Pons (tissue), 1 donor: ENCODE results near the gene RNF167.

Experiments used
- DNase-seq: peaks from one replicate; pipeline ENCODE4 v3.0.0-alpha.2; 2016; ENCODE audit warnings: low spot score

Gene RNF167

GRCh38 chr17:4953451-4953961 is 13.4 kb downstream of the RNF167 start:
- no peak for DNase-seq

- no peak for DNase-seq
Observed at GRCh38 chr17:4955091-4955490, 15.0 kb downstream of the RNF167 start.

DNA sequence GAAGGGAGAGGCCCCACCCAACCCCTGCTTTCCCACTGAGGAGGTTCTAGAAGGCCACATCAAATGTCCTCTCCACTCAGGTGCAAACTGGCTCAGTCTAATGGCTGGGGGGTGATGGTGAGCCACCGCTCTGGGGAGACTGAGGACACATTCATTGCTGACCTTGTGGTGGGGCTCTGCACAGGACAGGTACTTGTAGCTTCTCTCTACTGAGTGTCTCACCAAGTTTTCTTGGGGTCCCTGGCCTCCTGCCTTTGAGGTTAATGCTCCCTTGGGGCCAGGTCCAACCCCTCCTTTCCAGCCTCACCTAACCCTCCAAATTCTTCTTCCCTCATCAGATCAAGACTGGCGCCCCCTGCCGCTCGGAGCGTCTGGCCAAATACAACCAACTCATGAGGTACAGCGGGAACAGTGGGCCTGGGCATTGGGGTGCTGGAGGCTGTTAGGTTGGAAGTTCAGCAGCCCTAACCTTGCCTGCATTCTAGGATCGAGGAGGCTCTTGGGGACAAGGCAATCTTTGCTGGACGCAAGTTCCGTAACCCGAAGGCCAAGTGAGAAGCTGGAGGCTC is 16.5 kb downstream of the RNF167 start:
- DNase-seq, result no peak

GRCh38 chr17:4958102-4958501 is 18.0 kb downstream of the RNF167 start:
- no peak for DNase-seq

- DNase-seq, result no peak
Observed at GRCh38 chr17:4959261-4959965, 19.3 kb downstream of the RNF167 start.

DNA sequence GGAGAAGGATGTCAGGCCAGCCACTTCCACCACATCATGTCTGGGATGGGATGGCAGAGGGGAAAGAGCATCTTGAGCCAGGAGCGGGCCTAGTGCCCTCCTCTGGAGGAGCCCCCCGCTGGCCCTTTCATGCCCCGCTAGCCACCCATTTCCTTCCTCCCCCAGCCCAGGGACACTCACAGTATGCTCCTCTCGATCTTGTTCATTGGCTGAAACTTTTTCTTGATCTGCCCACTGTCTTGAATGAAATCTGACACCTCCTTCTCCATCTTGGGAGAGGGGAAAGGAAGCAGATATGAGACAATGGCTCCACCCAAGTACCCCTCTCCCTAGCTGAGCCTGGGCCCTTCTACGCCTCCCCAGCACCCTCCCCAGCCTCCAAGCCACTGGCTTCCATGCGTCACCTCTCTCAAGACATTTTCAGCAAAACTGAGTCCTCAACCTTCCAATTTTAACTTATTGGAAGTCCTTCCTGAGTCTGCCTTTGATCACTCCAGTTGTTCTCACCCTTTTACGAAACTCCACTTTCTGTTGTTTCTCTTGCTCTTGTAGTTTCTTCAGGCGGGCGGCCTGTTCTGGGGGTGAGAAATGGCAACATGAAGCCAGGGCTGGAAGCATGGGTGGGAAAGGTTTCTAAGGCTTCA is 20.3 kb downstream of the RNF167 start:
- DNase-seq, result no peak

DNA sequence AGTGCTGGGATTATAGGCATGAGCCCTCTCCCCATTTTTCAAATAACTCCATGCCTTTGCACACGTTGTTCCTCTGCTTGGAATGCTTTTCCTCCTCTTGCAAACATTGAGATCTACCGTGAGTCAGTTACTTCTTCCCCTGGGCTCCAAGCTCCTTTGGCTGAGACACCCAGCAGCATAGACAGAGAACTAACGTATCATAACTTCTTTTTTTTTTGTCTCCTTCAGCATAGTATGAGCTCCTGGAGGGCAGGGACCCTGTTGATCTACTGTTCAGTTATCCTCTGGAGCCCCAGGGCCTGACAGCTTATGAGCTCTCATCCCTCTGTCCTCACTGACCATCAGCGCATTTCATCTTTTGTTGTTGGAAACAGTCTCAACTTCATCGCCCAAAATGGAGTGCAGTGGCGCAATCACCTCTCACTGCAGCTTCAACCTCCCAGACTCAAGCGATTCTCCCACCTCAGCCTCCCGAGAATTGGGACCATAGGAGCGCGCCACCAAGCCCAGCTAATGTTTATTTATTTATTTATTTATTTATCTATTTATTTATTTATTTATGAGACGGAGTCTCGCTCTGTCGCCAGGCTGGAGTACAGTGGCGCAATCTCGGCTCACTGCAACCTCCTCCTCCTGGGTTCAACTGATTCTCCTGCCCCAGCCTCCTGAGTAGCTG is 25.4 kb downstream of the RNF167 start:
- DNase-seq, result no peak

DNA sequence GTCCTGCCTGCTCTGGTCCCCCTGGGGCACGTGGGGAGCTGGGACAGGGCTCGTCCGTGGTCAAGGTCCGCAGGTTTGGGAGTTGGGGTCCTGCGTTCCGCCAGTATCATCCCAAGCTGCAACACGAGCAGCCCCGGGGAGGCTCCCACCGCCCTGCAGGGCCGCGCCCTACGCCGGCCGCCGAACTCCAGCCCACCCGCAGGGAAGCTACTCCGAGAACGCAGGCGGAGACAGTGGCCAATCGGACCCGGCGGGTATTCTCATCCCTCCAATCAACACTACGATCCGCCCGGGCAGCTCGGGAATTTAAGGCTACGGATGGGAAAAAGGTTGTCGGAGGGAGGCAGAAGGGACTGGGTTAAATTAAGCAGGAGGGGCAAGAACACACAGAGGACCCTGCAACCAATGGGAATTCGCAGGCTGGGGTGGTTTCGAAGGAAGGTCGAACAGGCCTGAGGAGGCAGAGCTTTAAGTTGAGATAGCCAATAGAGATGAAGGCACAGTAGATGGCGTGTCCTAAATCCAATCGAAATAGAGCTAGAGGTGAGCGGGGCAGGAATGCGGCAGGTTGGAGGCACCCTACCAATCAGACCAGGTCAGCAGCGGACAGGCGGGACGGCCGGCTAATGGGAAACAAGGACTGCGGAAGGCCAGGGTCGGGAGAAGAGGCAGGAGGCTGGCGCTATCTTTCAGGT is 26.9 kb downstream of the RNF167 start:
- DNase-seq, result peak; percentile 100

GRCh38 chr17:4967539-4968485 is 27.7 kb downstream of the RNF167 start, which contains the start of gene SPAG7:
Gene SPAG7, minus strand, starts transcription at chr17:4967817. Its CDS starts 13 bp downstream, at chr17:4967804.
- peak; percentile 97 for DNase-seq

- DNase-seq, result no peak
Observed at GRCh38 chr17:4968486-4969046, 28.5 kb downstream of the RNF167 start.

DNA sequence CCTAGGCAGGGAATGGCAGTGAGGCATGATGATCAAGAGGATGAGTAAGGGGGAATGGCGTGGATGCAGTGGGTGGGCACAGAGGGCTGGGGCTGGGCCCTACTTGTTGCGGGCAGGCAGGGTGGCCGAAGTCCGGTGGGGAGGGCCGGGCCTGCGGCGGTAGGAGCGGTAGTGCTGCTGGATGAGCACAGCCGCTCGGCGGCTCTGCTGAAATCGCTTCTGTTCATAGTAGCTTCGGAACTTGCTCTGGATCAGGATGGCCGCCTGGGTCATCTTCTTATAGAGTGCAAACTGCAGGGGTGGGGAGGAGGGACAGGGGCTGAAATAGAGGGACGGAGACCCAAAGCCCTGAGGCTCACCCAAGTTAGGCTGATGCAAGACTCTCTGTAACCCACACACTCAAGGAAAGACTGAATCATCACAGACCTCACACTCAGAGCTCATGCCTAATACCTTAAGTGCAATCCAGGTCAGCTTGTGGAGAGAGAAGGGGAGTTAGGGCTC is 29.0 kb downstream of the RNF167 start:
- DNase-seq, result no peak

- no peak for DNase-seq
Observed at GRCh38 chr17:4969551-4970173, 29.6 kb downstream of the RNF167 start.

- no peak for DNase-seq
Observed at GRCh38 chr17:4970273-4970672, 30.2 kb downstream of the RNF167 start.

DNA sequence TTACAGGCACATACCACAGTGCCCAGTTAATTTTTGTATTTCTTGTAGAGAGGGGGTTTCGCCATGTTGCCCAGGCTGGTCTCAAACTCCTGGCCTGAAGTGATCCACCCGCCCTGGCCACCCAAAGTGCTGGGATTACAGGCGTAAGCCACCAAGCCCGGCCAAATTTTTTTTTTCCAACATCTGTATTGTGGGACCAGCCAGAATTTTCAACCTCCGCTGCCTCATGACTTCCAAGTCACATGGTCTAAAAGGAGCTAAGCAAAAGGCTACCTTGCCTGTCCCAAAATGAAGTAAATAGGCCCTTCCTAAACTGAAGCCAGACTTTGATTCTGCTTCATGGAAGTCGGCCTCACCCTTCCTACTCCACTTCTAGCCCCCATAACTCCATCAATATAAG is 31.8 kb downstream of the RNF167 start:
- no peak for DNase-seq

DNA sequence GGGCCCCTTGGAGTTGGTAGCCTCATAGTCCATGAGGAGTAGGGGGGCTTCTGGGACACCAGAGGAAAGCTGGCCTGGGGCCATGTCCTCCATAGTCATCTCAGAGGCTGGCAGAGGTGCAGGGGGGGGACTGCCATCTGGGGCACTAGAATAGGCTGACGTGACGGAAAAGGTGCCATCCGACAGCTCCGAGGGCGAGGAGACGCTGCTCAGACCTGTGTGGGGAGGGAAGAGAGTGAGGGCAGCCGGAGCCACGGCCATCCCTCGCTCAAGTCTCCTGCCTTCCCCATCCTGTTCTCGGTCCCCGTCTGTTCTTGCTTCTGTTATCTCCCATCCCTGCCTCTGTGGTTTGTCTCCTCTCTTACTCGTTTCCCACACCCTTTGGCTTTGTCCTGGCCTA is 32.3 kb downstream of the RNF167 start:
- no peak for DNase-seq

DNA sequence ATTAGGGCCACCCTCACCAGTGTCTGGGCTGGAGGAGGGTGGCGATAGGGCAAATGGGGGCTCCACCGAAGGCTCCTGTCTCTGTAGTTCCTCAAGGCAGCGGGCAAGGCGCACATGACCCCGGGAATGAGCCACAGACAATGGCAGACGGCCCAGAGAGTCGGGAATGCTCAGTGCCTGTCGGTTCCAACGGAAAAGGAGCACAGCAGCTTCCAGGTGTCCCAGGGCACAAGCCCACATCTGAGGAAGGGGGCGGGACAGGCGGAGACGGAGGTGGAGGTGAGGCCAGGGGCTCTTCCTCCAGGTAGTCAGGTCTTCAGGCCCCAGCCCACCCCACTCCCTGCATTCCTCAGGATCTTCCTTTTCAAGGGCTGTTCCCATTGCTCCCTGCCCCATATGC is 32.7 kb downstream of the RNF167 start:
- DNase-seq, result no peak

DNA sequence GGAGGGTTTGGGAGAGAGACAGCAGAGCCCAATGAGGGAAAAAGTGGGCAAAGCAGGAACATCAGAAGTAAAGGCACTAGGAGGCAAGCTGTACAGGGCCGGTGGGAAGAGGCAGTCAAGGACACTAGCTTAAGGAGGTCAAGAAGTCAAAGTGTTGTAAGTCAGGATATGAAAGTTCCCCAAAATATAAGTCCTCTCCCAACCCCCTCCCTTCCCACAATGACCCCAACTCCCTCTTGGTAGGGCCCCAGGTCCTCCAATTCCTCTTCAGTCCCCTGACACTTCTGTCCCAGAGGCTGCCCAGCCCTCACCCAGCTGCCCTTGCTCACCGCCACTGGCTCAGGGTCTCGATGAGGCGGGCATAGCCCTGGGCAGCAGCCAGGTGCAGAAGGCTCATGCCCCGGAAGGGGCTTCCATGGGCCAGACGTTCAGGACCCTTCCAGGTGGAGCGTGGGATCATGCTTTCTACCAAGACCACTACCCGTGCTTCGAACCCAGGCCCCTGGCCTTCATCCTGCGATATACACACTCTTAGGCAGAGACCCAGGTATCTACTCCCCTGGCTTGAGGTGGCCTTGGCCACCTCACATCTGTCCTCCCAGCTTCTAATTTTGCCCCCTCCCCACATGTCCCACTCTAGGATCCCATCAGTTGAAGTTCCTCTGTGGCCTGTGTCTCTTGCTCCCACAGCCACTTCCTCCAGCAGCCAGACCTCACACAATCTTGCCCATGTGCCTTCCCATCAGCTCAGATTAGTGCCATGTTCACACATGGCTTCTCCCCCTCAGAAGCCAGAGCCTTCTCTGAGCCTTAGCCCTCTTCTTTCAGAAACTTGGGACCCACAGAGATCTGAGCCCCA is 33.4 kb downstream of the RNF167 start:
- DNase-seq, result no peak

DNA sequence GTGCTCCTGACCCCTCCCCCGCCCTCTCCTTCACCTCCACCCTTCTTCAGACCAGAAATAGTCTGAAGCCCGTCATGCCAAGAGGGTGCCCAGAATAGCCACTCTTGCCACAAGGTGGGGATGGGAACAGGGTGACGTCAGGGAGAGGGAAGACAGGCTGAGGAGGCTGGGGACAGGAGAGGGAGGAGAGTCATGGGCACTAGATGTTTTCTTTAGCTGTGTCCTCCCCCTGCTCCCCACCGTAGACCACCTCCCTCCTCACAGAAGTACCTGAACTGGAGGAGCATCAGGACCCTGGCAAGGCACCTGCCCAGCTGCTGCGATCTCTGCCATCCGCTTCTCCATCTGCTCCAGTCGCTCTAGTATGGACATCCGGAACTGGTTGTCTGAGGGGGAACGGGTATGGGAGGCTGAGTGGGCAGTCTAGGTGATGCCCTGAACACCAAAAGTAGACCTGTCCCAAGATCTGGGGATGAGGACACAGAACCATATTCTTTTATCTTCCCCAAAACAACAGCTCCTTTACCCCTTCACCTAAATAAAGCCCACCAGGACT is 34.1 kb downstream of the RNF167 start:
- no peak for DNase-seq

DNA sequence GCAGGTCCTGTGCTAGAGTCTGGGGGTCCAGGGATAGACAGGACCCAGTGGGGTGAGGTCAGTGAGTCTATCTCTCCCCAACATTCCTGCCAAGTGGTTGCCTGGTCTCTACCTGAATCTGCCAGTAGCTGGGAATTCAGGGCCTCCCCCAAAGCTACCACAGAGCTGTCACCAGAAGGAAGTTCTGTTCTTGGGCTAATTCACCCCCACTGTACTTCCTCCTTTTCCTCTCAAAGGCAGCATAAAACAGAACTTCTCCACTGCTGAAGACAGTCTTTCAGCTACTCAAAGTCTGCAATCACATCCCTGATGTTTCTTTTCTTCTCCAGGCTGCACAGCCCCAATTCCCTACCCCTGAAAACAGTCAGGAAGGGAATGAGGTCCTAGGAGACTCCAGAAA is 38.7 kb downstream of the RNF167 start:
- peak; percentile 62 for DNase-seq
